DND-41 (cell line): ENCODE measurements around the gene PDE7B.

ENCODE experiments used
- EZH2 ChIP-seq: IDR thresholded peaks from 3 replicates; pipeline ENCODE4 v1.6.1; 2012; ENCODE audit warnings: borderline replicate concordance, low read depth, mild to moderate bottlenecking, moderate library complexity, low read length, inconsistent platforms; ENCODE audit not compliant: severe bottlenecking
- TF ChIP-seq, protein P1 (sequence below): IDR thresholded peaks from 2 replicates; pipeline ENCODE4 v1.5.1; 2012; ENCODE audit warnings: borderline replicate concordance, low read length, moderate library complexity, mild to moderate bottlenecking; ENCODE audit not compliant: poor library complexity, severe bottlenecking; ENCODE audit errors: extremely low read depth

DNA sequence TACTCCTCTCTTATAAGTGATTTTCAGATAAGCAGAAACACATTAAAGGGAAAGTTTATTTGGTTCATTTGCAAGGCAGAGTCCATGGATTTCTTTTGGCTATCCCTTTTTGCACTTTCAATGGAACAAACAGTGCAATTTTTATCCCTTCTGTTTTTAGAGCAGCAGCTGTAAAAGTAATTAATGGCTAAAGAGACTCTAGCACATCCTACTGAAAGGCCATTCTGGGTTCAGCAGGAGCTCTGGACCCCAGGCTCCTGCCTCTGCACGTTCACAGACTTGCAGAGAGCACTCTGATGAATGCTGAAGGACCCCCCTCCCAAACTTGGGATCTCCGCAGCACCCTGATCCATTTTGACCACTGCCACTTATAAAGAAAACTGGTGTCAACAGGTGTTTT lies 40.3 kb upstream of the PDE7B start:
- no peak for TF ChIP-seq EZH2
- TF ChIP-seq, protein P1, sequence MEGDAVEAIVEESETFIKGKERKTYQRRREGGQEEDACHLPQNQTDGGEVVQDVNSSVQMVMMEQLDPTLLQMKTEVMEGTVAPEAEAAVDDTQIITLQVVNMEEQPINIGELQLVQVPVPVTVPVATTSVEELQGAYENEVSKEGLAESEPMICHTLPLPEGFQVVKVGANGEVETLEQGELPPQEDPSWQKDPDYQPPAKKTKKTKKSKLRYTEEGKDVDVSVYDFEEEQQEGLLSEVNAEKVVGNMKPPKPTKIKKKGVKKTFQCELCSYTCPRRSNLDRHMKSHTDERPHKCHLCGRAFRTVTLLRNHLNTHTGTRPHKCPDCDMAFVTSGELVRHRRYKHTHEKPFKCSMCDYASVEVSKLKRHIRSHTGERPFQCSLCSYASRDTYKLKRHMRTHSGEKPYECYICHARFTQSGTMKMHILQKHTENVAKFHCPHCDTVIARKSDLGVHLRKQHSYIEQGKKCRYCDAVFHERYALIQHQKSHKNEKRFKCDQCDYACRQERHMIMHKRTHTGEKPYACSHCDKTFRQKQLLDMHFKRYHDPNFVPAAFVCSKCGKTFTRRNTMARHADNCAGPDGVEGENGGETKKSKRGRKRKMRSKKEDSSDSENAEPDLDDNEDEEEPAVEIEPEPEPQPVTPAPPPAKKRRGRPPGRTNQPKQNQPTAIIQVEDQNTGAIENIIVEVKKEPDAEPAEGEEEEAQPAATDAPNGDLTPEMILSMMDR: no peak
